HG03280 (cell line): Measurements from ENCODE around the gene PCOLCE2.

Source experiments
- ATAC-seq: cut with Tn5 transposase; IDR thresholded peaks from one replicate; pipeline ENCODE4 v1.9.1; 2021; ENCODE audit warnings: mild to moderate bottlenecking, moderate library complexity; ENCODE audit not compliant: unreplicated experiment

PCOLCE2 gene

GRCh38 chr3:142866841-142867631 lies 21.8 kb downstream of the PCOLCE2 start:
- no peak for ATAC-seq

- ATAC-seq = no peak
Observed at GRCh38 chr3:142863930-142864920, 24.7 kb downstream of the PCOLCE2 start.

GRCh38 chr3:142863010-142863817 lies 25.7 kb downstream of the PCOLCE2 start:
- no peak for ATAC-seq

GRCh38 chr3:142861926-142862325 lies 27.0 kb downstream of the PCOLCE2 start:
- no peak for ATAC-seq

GRCh38 chr3:142858043-142858442 lies 30.8 kb downstream of the PCOLCE2 start:
- no peak for ATAC-seq

- no peak for ATAC-seq
Observed at GRCh38 chr3:142857056-142857455, 31.8 kb downstream of the PCOLCE2 start.

- ATAC-seq = no peak
Observed at GRCh38 chr3:142853270-142854168, 35.4 kb downstream of the PCOLCE2 start.

GRCh38 chr3:142852009-142852408 lies 36.9 kb downstream of the PCOLCE2 start:
- no peak for ATAC-seq

GRCh38 chr3:142850395-142851023 lies 38.4 kb downstream of the PCOLCE2 start:
- no peak for ATAC-seq

- ATAC-seq = no peak
Observed at GRCh38 chr3:142849148-142849547, 39.7 kb downstream of the PCOLCE2 start.

GRCh38 chr3:142846779-142847577 lies 41.9 kb downstream of the PCOLCE2 start:
- no peak for ATAC-seq

GRCh38 chr3:142844339-142844977 lies 44.4 kb downstream of the PCOLCE2 start:
- ATAC-seq = peak; percentile 59

GRCh38 chr3:142839831-142840230 lies 49.1 kb downstream of the PCOLCE2 start:
- ATAC-seq = no peak

- no peak for ATAC-seq
Observed at GRCh38 chr3:142837526-142837925, 51.4 kb downstream of the PCOLCE2 start.

- peak; percentile 99 for ATAC-seq
Observed at GRCh38 chr3:142828703-142829305, 60.1 kb downstream of the PCOLCE2 start.

- ATAC-seq = no peak
Observed at GRCh38 chr3:142819179-142819578, 69.7 kb downstream of the PCOLCE2 start.

- ATAC-seq = no peak
Observed at GRCh38 chr3:142818651-142819050, 70.2 kb downstream of the PCOLCE2 start.

GRCh38 chr3:142817897-142818296 lies 71.0 kb downstream of the PCOLCE2 start:
- ATAC-seq = no peak
